ENCODE results near the gene KLHDC8A. TPM values are rescaled to one million over a fixed set of nuclear protein-coding genes. Genes with fewer than 3 reads are reported as not detected.

The KLHDC8A gene
- total and polyA plus RNA-seq, 2 of the 4 experiments (the other 2 are of a cell fraction) = not detected

GRCh38 chr1:205355075-205355453, 1.7 kb downstream of the KLHDC8A start:
- ATAC-seq (ENCODE audit: low read depth) = no peak
- no peaks in the 10 kb centered on the region for H3K79me1 ChIP-seq (ENCODE audit: low read depth in 1 of 2, low read length in 2 of 2)

More at GRCh38 chr1:205355075-205355453, 1.7 kb downstream of the KLHDC8A start:
- H3K27me3 ChIP-seq (ENCODE audit: control insufficient read depth, insufficient read depth, low read length) = peaks cover 48% of the 10 kb centered on the region
- H2AK9ac ChIP-seq (replicated peaks; ENCODE audit: low read depth, low read length, poor library complexity) = no peak overlapping the region
- H2BK20ac ChIP-seq (ENCODE audit: low read depth, low read length) = no peak overlapping the region
- no peak overlapping the region for H3K27ac ChIP-seq (ENCODE audit: insufficient read depth, low read length)
- H4K8ac ChIP-seq (ENCODE audit: low read depth in 2 of 2, low read length in 2 of 2) = no peak overlapping the region
- no peak overlapping the region for H4K5ac ChIP-seq (ENCODE audit: low read depth, low read length)
- no peak overlapping the region for H3K56ac ChIP-seq (ENCODE audit: extremely low read depth, insufficient read depth, low read length)
- no peak for DNase-seq
- no peak overlapping the region for H3K4me3 ChIP-seq (ENCODE audit: insufficient read depth, low read depth, low read length)
- H3K14ac ChIP-seq (replicated peaks; ENCODE audit: low read depth, low read length) = no peak overlapping the region
- no peaks in the 10 kb centered on the region for H3K36me3 ChIP-seq (ENCODE audit: control insufficient read depth, insufficient read depth, low read length)
- H2AFZ ChIP-seq (replicated peaks; ENCODE audit: low read length, poor library complexity) = no peak overlapping the region
- no peak overlapping the region for H4K91ac ChIP-seq (ENCODE audit: insufficient read depth, low read depth, low read length)
- dilution Hi-C loops (cut with HindIII; ENCODE audit: low sequenced_read_pairs, unreplicated experiment) (no loop called here), intact Hi-C loops (cut with micrococcal nuclease) (loop anchor here (2.0 to 10.0 kb wide), 2 partner anchors 76 to 300 kb away; no protein-coding TSS in a partner anchor), in situ Hi-C loops (cut with MboI; ENCODE audit: low sequenced_read_pairs) (no loop called here)
- H3K9me3 ChIP-seq (ENCODE audit: control insufficient read depth, insufficient read depth, low read length) = no peaks in the 10 kb centered on the region
- H3K18ac ChIP-seq (ENCODE audit: low read depth, low read length) = no peak overlapping the region
- no peak overlapping the region for H3K23ac ChIP-seq (ENCODE audit: low read depth, low read length)
- no peaks in the 10 kb centered on the region for H3K9me1 ChIP-seq (ENCODE audit: insufficient read depth, low read length)
- BruUV-seq (replicated peaks) = no TSS peak
- H2AK5ac ChIP-seq (ENCODE audit: low read depth, low read length) = no peak overlapping the region
- no peak overlapping the region for H3K4me2 ChIP-seq (ENCODE audit: low read depth, low read length)
- TF ChIP-seq SMC3 (IDR thresholded peaks at IDR 0.05; ENCODE audit: low read depth, low read length) (no peak), CHD1 (IDR thresholded peaks at IDR 0.05; ENCODE audit: low read depth, low read length) (no peak), ELK1 (IDR thresholded peaks at IDR 0.05; ENCODE audit: borderline replicate concordance, low read depth, low read length) (no peak), RCOR1 (IDR thresholded peaks at IDR 0.05; ENCODE audit: insufficient replicate concordance, low read length) (no peak), POLR2A (IDR thresholded peaks at IDR 0.05; ENCODE audit: low read depth, low read length) (no peak), NFE2L2 (IDR thresholded peaks at IDR 0.05; ENCODE audit: low read depth, low read length) (no peak), RAD21 (IDR thresholded peaks at IDR 0.05; ENCODE audit: low read length) (no peak), MAZ (IDR thresholded peaks at IDR 0.05; ENCODE audit: borderline replicate concordance, low read depth, low read length) (no peak), CTCF (conservative IDR thresholded peaks at IDR 0.05; ENCODE audit: low read depth, low read length) (no peak), RFX5 (IDR thresholded peaks at IDR 0.05; ENCODE audit: low read depth, low read length) (no peak), FOS (IDR thresholded peaks at IDR 0.05; ENCODE audit: low read depth, low read length) (no peak), CEBPB (IDR thresholded peaks at IDR 0.05; ENCODE audit: low read depth, low read length) (no peak)
- H2BK5ac ChIP-seq (ENCODE audit: low read depth, low read length, poor library complexity, severe bottlenecking) = no peak overlapping the region
- no peaks in the 10 kb centered on the region; the same call in 1 of the 2 replicates for H3K4me1 ChIP-seq (ENCODE audit: control insufficient read depth, insufficient read depth, low read length)
- no peak overlapping the region for H3K9ac ChIP-seq (ENCODE audit: low read depth, low read length)
- no peaks in the 10 kb centered on the region for H4K20me1 ChIP-seq (ENCODE audit: insufficient read depth, low read length)
- CTCF ChIA-PET = interaction anchor here (1.2 to 2.0 kb wide), 7 partner anchors 9 to 303 kb away, joined by 3 to 35 read pairs (median 11); no protein-coding TSS in a partner anchor
- POLR2A ChIA-PET (ENCODE audit: unreplicated experiment) = no interaction called here
- no peak overlapping the region for H3K4ac ChIP-seq (ENCODE audit: low read depth, low read length)
- no peak overlapping the region for H2BK120ac ChIP-seq (ENCODE audit: low read depth, low read length)
- 88% methylated on average over 2 of the region's 3 CpGs; no CpG with 5 or more reads in 1 of the 2 experiments for WGBS, 2 experiments (ENCODE audit: extremely low coverage in 2 of 2, insufficient read length in 1 of 2)
- no peak overlapping the region for H2BK15ac ChIP-seq (ENCODE audit: low read depth, low read length)

Data from IMR-90 (cell line).